Endothelial cell of umbilical vein (primary cell): ENCODE measurements around the gene ARHGAP32. TPM values are rescaled to one million over a fixed set of nuclear protein-coding genes. Genes with fewer than 3 reads are reported as not detected.

ENCODE experiments used
- BruUV-seq: library from RNA; stranded (reverse); fragments of 400-500 nt; replicated peaks from 2 replicates; lab custom pipeline; 2021; lab: Mats Ljungman, UMichigan
- CTCF ChIA-PET: fragments of 300-600, 350-600 bp; sonication (Branson Sonifier 250); formaldehyde crosslinking; loops from one replicate; lab custom pipeline; 2021; ENCODE audit warnings: antibody characterized with exemption, inconsistent platforms; lab: Charles Lee
- POLR2A ChIA-PET: fragments of 300-600, 350-600 bp; sonication (Branson Sonifier 250); formaldehyde crosslinking; loops from one replicate; lab custom pipeline; 2021; ENCODE audit warnings: antibody characterized with exemption, inconsistent platforms; lab: Charles Lee
- DNase-seq: peaks from one replicate; pipeline ENCODE4 v3.0.0-alpha.2; 2011; ENCODE audit warnings: low read depth, low spot score
- FAIRE-seq: peaks from 2 replicates; lab custom pipeline; 2011; peaks lifted over from hg19 to GRCh38; lab: Jason Lieb, UNC
- H2AFZ ChIP-seq: 2 replicates; pipeline ENCODE4 v1.6.0; 2012; ENCODE audit warnings: low read depth, low read length, control low read depth, inconsistent platforms
- H3K27ac ChIP-seq: 2 replicates; pipeline ENCODE4 v1.5.1; 2011; ENCODE audit warnings: low read depth, mild to moderate bottlenecking, control low read depth, low read length, moderate library complexity; ENCODE audit not compliant: insufficient read depth
- H3K27me3 ChIP-seq, 2 experiments: 2 replicates each; pipeline versions ENCODE4 v1.6.0 to v1.6.1; 2011; ENCODE audit warnings: low read length in 2 of 2, mixed read lengths in 1 of 2; ENCODE audit not compliant: control insufficient read depth in 2 of 2, insufficient read depth in 2 of 2
- H3K36me3 ChIP-seq, 2 experiments: 2 replicates in 1 of 2; 3 replicates in 1 of 2; pipeline ENCODE4 v1.5.1; 2011; ENCODE audit warnings: low read length in 2 of 2, mild to moderate bottlenecking in 1 of 2, moderate library complexity in 1 of 2; ENCODE audit not compliant: control insufficient read depth in 2 of 2, insufficient read depth in 2 of 2; ENCODE audit errors: extremely low read depth in 1 of 2
- H3K4me1 ChIP-seq: 3 replicates; pipeline ENCODE4 v1.5.1; 2011; ENCODE audit warnings: mild to moderate bottlenecking, low read length; ENCODE audit not compliant: control insufficient read depth, insufficient read depth; ENCODE audit errors: extremely low read depth
- H3K4me2 ChIP-seq: 2 replicates; pipeline ENCODE4 v1.6.1; 2011; ENCODE audit warnings: low read length, control low read depth, mixed read lengths; ENCODE audit not compliant: insufficient read depth
- H3K4me3 ChIP-seq, 3 experiments: fragments of 200-600 bp in 1 of 3; sonication (generic), shearing (Covaris generic) in 1 of 3; replicated peaks in 1 of 3; 2 replicates each; pipeline ENCODE4 v1.5.1; 2011 to 2016; ENCODE audit warnings: control low read depth in 3 of 3, low read length in 3 of 3, mild to moderate bottlenecking in 2 of 3, inconsistent platforms in 1 of 3, low read depth in 1 of 3, moderate library complexity in 1 of 3; ENCODE audit not compliant: insufficient read depth in 1 of 3
- H3K79me2 ChIP-seq: 2 replicates; pipeline ENCODE4 v1.6.0; 2012; ENCODE audit warnings: low read length, inconsistent platforms; ENCODE audit not compliant: control insufficient read depth, insufficient read depth
- H3K9ac ChIP-seq: replicated peaks from 2 replicates; pipeline ENCODE3; 2011; ENCODE audit warnings: low read length, control low read depth; ENCODE audit not compliant: insufficient read depth; ENCODE audit errors: extremely low read depth
- H3K9me1 ChIP-seq: replicated peaks from 3 replicates; pipeline ENCODE4 v1.6.0; 2011; ENCODE audit warnings: mild to moderate bottlenecking, low read length; ENCODE audit not compliant: control insufficient read depth, insufficient read depth; ENCODE audit errors: extremely low read depth
- H3K9me3 ChIP-seq: replicated peaks from 2 replicates; pipeline ENCODE4 v1.5.1; 2012; ENCODE audit warnings: low read length, inconsistent platforms; ENCODE audit not compliant: control insufficient read depth, insufficient read depth
- H4K20me1 ChIP-seq: replicated peaks from 2 replicates; pipeline ENCODE3; 2011; ENCODE audit warnings: mild to moderate bottlenecking, low read length; ENCODE audit not compliant: control insufficient read depth, insufficient read depth; ENCODE audit errors: extremely low read depth
- EZH2 ChIP-seq: IDR thresholded peaks from 2 replicates; pipeline ENCODE4 v1.6.1; 2012; ENCODE audit warnings: borderline replicate concordance, low read depth, mild to moderate bottlenecking, moderate library complexity, low read length, inconsistent platforms; ENCODE audit not compliant: severe bottlenecking
- FOS ChIP-seq: IDR thresholded peaks from 2 replicates; pipeline ENCODE4 v1.6.1; 2011; ENCODE audit warnings: mild to moderate bottlenecking, low read length, moderate library complexity, borderline replicate concordance; ENCODE audit not compliant: insufficient read depth
- GATA2 ChIP-seq: IDR thresholded peaks from 2 replicates; pipeline ENCODE4 v1.7.0; 2011; ENCODE audit warnings: low read depth, mild to moderate bottlenecking, moderate library complexity, mixed read lengths, low read length; ENCODE audit not compliant: insufficient read length, insufficient read depth
- JUN ChIP-seq: IDR thresholded peaks from 2 replicates; pipeline ENCODE4 v1.6.1; 2011; ENCODE audit warnings: borderline replicate concordance, low read depth; ENCODE audit not compliant: insufficient read length, insufficient read depth
- MYC ChIP-seq: IDR thresholded peaks from one replicate; pipeline ENCODE4 v1.6.1; 2011; ENCODE audit warnings: mild to moderate bottlenecking, low read depth, low read length
- POLR2A ChIP-seq: IDR thresholded peaks from 2 replicates; pipeline ENCODE4 v1.6.1; 2012; ENCODE audit warnings: low read depth, mild to moderate bottlenecking, control low read depth, low read length
- POLR2AphosphoS5 ChIP-seq: IDR thresholded peaks from 2 replicates; pipeline ENCODE4 v1.6.1; 2012; ENCODE audit warnings: low read depth, mild to moderate bottlenecking, control low read depth, low read length, moderate library complexity; ENCODE audit not compliant: insufficient read depth
- dilution Hi-C: fragments of 300-500 bp; cut with MboI; formaldehyde crosslinking; loops from one replicate; pipeline ENCODE4 v1.15.0; 2019; ENCODE audit warnings: low sequenced_read_pairs; ENCODE audit not compliant: extremely low pct_ligation_motif_present
- intact Hi-C: fragments of 100-400 bp; cut with micrococcal nuclease; formaldehyde crosslinking; loops from one replicate; pipeline ENCODE4 v1.10.0; 2022
- polyA plus RNA-seq, 4 experiments: library from polyadenylated mRNA; depleted of rRNA in 3 of 4; stranded (reverse) in 3 of 4; unstranded in 1 of 4; fragments of >200 nt; gene quantifications; 2 replicates each; pipeline versions ENCODE4 v1.2.1 to v1.2.3, GENCODE V29; 2011 to 2012; ENCODE audit warnings: missing spikeins in 1 of 4
- total RNA-seq: library from RNA; stranded (reverse); gene quantifications from 2 replicates; pipeline ENCODE4 v1.2.3, GENCODE V29; 2021
- TF ChIP-seq, protein P1 (sequence below): IDR thresholded peaks from 2 replicates; pipeline ENCODE4 v1.6.1; 2011; ENCODE audit not compliant: insufficient read depth, insufficient read length
- TF ChIP-seq, protein P2 (sequence below), 2 donors: IDR thresholded peaks; 1 replicate in 1 of 2; 2 replicates in 1 of 2; pipeline ENCODE4 v1.5.1; 2011; ENCODE audit warnings: low read length in 2 of 2, mild to moderate bottlenecking in 2 of 2, moderate library complexity in 2 of 2, control low read depth in 1 of 2, inconsistent platforms in 1 of 2, low read depth in 1 of 2; ENCODE audit not compliant: insufficient read depth in 1 of 2; ENCODE audit errors: extremely low read depth in 1 of 2

ARHGAP32 gene
- total and polyA plus RNA-seq, 2 donors (not counting 3 experiments of a cell fraction or from before 2014, with no cell fraction given), result 3.4 to 9.1 TPM

DNA sequence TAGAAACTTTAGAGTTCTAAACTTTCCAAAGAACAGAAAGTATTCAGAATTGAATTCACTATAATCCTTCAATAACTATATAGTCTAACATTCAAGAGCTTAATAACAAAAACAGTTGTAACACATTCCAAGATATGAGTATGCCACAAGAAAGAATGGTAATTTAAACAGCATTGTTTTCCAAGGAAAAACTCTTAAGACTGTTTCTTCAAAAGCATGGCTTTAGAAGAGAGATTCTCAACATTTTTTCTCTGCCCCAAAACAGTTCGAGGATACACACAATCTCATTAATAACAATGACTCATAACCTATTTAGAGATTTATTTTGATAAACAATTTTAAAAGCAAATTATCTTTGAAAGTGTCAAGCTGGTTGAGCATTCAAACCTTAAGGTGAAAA is 16.7 kb upstream of the ARHGAP32 start:
- Histone ChIP-seq H3K79me2 (no peaks in the 10 kb centered on the region), H4K20me1 (no peaks in the 10 kb centered on the region), H3K9me3 (no peaks in the 10 kb centered on the region), H3K9ac (no peak overlapping the region), H3K36me3 (no peaks in the 10 kb centered on the region), H3K27ac (no peak overlapping the region), H3K27me3 (no peaks in the 10 kb centered on the region), H2AFZ (no peak overlapping the region), H3K9me1 (no peaks in the 10 kb centered on the region), H3K4me2 (no peak overlapping the region), H3K4me1 (no peaks in the 10 kb centered on the region), H3K4me3 (no peak overlapping the region)
- no peak for TF ChIP-seq JUN
- no peak for TF ChIP-seq EZH2
- no peak for TF ChIP-seq POLR2A
- TF ChIP-seq, protein P1, sequence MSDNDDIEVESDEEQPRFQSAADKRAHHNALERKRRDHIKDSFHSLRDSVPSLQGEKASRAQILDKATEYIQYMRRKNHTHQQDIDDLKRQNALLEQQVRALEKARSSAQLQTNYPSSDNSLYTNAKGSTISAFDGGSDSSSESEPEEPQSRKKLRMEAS, result no peak
- no peak for TF ChIP-seq MYC
- no peak for TF ChIP-seq POLR2AphosphoS5
- TF ChIP-seq FOS, result no peak
- TF ChIP-seq, protein P2, sequence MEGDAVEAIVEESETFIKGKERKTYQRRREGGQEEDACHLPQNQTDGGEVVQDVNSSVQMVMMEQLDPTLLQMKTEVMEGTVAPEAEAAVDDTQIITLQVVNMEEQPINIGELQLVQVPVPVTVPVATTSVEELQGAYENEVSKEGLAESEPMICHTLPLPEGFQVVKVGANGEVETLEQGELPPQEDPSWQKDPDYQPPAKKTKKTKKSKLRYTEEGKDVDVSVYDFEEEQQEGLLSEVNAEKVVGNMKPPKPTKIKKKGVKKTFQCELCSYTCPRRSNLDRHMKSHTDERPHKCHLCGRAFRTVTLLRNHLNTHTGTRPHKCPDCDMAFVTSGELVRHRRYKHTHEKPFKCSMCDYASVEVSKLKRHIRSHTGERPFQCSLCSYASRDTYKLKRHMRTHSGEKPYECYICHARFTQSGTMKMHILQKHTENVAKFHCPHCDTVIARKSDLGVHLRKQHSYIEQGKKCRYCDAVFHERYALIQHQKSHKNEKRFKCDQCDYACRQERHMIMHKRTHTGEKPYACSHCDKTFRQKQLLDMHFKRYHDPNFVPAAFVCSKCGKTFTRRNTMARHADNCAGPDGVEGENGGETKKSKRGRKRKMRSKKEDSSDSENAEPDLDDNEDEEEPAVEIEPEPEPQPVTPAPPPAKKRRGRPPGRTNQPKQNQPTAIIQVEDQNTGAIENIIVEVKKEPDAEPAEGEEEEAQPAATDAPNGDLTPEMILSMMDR (IDR thresholded peaks at IDR 0.05; ENCODE audit: extremely low read depth in 1 of 2, insufficient read depth in 1 of 2, low read depth in 1 of 2, low read length in 2 of 2), result no peak
- no peak for TF ChIP-seq GATA2
- intact Hi-C loops, result no loop called here
- dilution Hi-C loops, result no loop called here
- ChIA-PET POLR2A (no interaction called here), CTCF (no interaction called here)
- DNase-seq (no peak), FAIRE-seq (no peak)
- no TSS peak for BruUV-seq
